Measurements from ENCODE around the gene TDRD9. TPM values are rescaled to one million over a fixed set of nuclear protein-coding genes. Genes with fewer than 3 reads are reported as not detected.

Gene TDRD9
- total RNA-seq, 2 donors from 2014 or later: 0.95 TPM; not detected in 1

DNA sequence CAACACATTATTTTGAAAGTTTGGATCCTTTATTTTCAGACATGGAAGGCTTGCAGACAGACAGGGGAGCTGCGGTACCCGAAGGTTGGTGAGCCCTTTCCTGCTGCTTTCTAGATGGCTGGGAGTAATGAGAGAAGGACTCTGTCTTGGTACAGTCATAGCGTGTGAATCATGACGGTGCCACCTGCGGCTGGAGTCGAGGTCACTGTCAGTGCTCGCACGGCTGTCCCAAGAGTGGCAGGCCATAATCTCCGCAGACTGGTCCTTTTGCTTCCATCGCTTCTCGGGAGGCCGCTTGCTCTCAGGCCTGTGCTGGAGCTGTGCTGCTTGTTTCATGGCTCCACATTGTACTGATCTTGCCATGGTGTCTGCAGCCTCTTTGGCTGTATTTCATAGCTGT, 78.9 kb downstream of the TDRD9 start:
- H3K27me3 Mint-ChIP-seq: peaks cover 8% of the 10 kb centered on the region
- no peak overlapping the region for H3K4me3 Mint-ChIP-seq
- no peak overlapping the region for H3K27ac Mint-ChIP-seq
- peaks cover 4% of the 10 kb centered on the region for H3K4me1 Mint-ChIP-seq
- no peaks in the 10 kb centered on the region for H3K36me3 Mint-ChIP-seq (ENCODE audit: low read depth)
- no peak for ATAC-seq (replicated peaks)
- H3K9me3 Mint-ChIP-seq: no peaks in the 10 kb centered on the region

DNA sequence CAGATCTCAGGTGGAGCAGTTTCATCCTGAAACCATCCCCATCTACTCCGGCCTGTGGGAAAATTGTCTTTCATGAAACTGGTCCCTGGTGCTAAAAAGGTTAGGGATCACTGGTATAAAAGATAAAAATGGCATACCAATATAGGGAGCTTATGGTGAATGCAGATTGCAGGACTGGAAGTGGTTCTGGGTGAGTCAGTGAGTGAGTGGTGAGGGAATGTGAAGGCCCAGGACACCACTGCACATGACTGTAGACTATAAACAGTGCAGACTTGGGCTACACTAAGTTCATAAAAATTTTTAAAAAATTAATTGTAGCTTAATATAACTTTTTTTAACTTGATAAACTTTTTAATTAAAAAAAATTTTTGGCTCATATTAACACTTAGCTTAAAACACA, 81.0 kb downstream of the TDRD9 start:
- H3K4me1 Mint-ChIP-seq: no peaks in the 10 kb centered on the region
- H3K4me3 Mint-ChIP-seq: no peak overlapping the region
- no peak overlapping the region for H3K27ac Mint-ChIP-seq
- H3K27me3 Mint-ChIP-seq: peaks cover 4% of the 10 kb centered on the region
- no peaks in the 10 kb centered on the region for H3K9me3 Mint-ChIP-seq
- H3K36me3 Mint-ChIP-seq (ENCODE audit: low read depth): no peaks in the 10 kb centered on the region
- no peak for ATAC-seq (replicated peaks)

DNA sequence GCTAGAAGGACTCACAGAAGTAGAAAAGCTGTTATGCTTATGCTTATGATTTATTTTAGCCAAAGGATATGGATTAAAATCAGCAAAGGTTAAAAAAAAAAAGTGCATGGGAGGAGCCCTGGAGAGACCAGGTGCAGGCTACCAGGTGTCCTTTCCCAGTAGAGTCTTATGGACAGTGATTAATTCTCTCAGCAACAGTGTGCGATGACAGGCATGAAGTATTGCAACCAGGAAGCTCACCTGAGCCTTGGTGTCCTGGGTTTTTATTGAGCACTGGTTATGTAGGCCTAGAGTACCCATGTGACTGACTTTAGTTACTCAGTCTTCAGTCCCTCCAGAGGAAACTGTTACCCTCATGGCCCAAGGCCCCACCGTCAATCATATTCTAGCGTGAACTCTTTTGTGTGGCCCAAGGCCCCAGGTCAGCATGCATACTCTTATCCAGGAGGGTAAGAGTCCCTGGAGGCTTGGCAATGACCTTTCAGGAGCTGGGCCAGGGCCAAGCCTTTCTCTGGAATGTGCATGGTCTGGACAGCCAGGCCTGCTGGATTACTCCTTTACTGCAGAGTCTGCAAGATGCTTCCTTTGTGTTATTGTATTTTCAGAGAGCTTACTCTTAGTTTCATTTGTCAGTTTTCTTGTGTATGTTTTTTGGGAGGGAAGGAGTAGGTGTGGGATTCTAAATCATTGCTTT, 83.7 kb downstream of the TDRD9 start:
- Mint-ChIP-seq H3K27ac (no peak overlapping the region), H3K4me1 (no peaks in the 10 kb centered on the region), H3K9me3 (no peaks in the 10 kb centered on the region), H3K4me3 (no peak overlapping the region), H3K27me3 (no peaks in the 10 kb centered on the region), H3K36me3 (ENCODE audit: low read depth) (no peaks in the 10 kb centered on the region)
- no peak for ATAC-seq (replicated peaks)

DNA sequence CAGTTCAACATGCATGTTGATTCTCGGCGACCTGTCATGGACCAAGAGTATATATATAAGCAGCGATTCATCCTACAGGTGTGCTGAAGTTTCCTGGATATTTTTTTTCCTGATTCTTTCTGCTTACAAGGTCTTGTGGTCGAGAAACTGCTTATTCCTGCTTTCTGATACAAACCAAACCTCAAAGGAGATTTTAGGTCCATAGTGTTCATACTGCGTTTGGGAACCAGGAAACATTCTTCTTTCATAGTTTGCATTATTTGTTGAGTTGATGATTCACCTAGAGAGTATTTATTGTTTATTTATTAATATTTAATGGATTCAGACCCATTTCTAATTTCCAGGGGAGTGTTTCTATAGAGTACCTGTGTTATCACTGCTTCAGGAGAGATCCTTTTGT, 86.5 kb downstream of the TDRD9 start:
- Mint-ChIP-seq H3K27me3 (peaks cover 11% of the 10 kb centered on the region), H3K4me1 (no peaks in the 10 kb centered on the region), H3K36me3 (ENCODE audit: low read depth) (no peaks in the 10 kb centered on the region), H3K4me3 (no peak overlapping the region), H3K9me3 (no peaks in the 10 kb centered on the region), H3K27ac (no peak overlapping the region)
- ATAC-seq (replicated peaks): no peak

DNA sequence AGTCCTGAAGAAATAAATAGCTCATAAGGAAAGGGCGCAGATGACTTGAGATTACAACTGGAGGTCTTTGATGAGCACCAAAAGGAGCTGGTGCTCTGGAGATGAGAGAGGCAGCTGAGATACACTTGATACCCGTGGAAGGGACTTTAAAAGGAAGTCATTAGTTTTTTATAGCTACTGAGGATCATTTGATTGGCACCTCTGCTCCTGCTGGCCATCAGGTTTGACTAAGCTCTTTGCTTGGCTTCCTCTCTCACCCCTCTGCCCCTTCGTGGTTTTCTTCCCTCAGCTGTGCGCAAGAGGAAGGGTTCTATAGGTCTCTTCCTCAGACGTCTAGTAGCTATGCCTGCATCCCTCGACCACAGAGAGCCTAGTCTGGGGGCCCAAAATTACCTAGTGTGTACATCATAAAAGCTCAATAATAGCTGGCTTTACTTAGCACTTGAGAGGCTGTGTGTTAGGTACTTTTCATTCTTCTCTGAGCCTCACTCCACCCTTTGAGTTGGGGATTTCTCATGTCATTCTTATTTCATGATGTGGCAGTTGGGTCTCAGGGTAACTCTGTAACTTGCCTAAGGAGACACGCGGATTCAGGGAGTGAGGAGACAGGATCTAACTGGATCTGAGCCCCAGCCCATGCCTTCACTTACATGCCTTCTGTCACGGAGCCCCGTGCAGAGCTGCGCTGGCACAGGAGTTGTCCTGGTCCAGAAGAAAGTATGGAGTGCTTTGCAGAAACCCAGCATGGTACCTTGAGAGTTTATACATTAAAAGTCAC, 88.8 kb downstream of the TDRD9 start:
- H3K36me3 Mint-ChIP-seq (ENCODE audit: low read depth): no peaks in the 10 kb centered on the region
- H3K4me1 Mint-ChIP-seq: no peaks in the 10 kb centered on the region
- no peak overlapping the region for H3K4me3 Mint-ChIP-seq
- no peaks in the 10 kb centered on the region for H3K9me3 Mint-ChIP-seq
- peaks cover 23% of the 10 kb centered on the region for H3K27me3 Mint-ChIP-seq
- ATAC-seq (replicated peaks): no peak
- no peak overlapping the region for H3K27ac Mint-ChIP-seq

DNA sequence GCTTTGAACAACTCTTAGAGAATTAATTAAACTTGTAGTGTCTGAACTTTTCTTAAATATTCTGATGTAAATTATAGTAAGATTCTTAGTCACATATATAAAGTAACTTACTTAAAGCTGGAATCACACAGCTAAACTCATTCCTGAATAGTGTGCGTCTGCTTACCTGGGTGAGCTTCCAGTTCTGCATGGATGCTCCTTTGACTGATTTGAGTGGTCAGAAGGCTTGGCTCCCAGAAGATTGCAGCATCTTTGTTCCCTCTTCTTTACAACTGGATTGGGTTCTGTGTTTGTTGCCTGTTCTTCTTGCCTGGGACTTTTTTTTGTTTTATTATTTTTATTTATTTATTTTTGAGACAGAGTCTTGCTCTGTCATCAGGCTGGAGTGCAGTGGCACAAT, 90.8 kb downstream of the TDRD9 start:
- no peaks in the 10 kb centered on the region for H3K36me3 Mint-ChIP-seq (ENCODE audit: low read depth)
- H3K27ac Mint-ChIP-seq: no peak overlapping the region
- H3K9me3 Mint-ChIP-seq: no peaks in the 10 kb centered on the region
- no peak overlapping the region for H3K4me3 Mint-ChIP-seq
- no peak for ATAC-seq (replicated peaks)
- no peaks in the 10 kb centered on the region for H3K4me1 Mint-ChIP-seq
- H3K27me3 Mint-ChIP-seq: peaks cover 30% of the 10 kb centered on the region

DNA sequence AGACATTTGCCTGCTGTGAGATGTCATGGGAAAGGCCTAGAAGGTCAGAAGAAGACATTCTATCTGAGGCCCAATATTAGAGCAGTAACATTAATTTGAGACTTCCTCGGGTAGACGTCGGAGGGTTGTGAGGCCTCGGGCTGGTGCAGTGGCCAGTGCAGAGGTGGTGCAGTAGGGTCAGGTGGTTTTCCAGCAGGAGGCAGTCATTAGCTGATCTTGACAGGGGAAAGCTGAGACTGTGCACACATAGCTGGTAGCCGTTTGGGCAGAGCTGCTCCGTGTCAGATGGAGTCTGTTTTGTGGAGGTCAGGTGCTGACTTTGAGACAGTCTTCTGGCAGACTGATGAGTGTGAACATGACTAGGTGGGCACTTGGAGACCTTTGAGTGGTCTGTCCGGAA, 91.5 kb downstream of the TDRD9 start:
- ATAC-seq (replicated peaks): no peak
- Mint-ChIP-seq H3K36me3 (ENCODE audit: low read depth) (no peaks in the 10 kb centered on the region), H3K27me3 (peaks cover 30% of the 10 kb centered on the region), H3K27ac (no peak overlapping the region), H3K9me3 (no peaks in the 10 kb centered on the region), H3K4me3 (no peak overlapping the region), H3K4me1 (no peaks in the 10 kb centered on the region)

DNA sequence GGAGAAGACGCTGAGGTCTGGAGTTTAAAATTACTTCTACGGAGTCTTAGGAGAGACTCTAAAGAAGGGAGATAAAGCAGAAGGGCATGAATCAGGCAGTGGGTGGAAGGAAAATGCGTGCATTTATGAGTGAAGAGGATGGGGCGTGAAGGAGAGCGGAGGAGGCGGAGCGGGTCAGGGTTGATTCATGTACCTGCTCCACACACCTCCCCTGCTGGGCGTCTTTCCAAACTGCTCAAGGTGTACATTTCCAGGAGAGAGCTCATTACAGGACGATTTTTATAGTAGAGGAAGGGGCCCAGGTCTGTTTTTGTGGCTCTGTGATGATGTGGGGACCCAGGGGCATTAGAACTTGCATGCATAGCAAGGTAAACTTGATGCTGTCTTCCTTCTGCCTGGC, 92.2 kb downstream of the TDRD9 start:
- H3K9me3 Mint-ChIP-seq: no peaks in the 10 kb centered on the region
- no peaks in the 10 kb centered on the region for H3K36me3 Mint-ChIP-seq (ENCODE audit: low read depth)
- H3K4me3 Mint-ChIP-seq: no peak overlapping the region
- H3K4me1 Mint-ChIP-seq: no peaks in the 10 kb centered on the region
- no peak for ATAC-seq (replicated peaks)
- no peak overlapping the region for H3K27ac Mint-ChIP-seq
- peaks cover 30% of the 10 kb centered on the region for H3K27me3 Mint-ChIP-seq

DNA sequence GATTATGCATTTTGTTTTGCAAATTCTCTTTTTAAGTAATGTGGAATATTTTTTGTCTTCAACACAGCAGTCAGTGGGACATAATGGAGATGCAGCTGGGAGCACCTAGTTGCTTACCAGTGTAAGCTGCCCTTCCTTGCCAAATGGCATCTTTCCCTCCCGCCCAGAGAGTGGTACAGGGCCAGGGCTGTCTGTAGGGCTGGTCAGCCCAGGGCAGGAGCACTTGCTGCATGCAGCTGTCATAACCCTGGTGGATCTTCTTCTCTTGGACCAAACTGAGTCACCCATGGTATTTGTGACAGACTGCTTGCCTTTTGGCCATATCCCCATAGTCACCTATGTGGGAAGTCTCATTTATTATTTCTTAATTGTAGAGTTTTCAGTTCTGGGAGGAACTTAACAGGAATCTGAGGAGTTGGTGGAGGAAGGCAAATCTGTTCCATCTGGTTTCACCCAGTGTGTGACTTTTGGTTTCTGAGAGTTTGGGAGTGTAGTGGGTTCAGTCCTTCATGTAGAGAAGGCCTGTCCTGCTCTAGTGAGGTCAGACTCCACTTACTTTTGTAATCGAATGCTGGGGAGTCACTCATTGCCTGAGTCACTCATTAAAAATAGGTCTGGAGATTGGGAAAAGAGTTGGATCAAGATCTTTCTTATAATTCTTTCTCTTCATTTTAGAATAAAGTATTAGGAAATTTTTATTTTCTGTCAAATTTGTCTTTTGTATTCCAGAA, 95.2 kb downstream of the TDRD9 start:
- Mint-ChIP-seq H3K4me1 (no peaks in the 10 kb centered on the region), H3K36me3 (ENCODE audit: low read depth) (no peaks in the 10 kb centered on the region), H3K27ac (no peak overlapping the region), H3K9me3 (no peaks in the 10 kb centered on the region), H3K27me3 (peaks cover 34% of the 10 kb centered on the region), H3K4me3 (no peak overlapping the region)
- ATAC-seq (replicated peaks): no peak

DNA sequence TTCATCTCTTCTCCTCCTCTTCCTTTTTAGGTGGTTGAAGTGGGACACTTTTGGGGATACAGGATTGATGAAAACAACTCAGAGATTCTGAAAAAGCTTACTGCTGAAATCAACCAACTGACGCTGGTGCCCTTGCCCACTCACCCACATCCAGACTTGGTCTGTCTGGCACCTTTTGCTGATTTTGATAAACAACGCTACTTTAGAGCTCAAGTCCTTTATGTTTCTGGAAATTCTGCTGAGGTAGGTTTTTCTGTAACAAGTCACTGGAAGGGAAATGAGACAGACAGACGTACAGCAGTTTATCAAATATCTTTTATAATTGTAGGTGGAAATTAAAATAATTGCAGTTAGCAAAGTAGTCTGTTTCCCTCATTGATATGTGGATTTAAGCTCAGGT, 97.3 kb downstream of the TDRD9 start:
- Mint-ChIP-seq H3K9me3 (no peaks in the 10 kb centered on the region), H3K27ac (no peak overlapping the region), H3K36me3 (ENCODE audit: low read depth) (no peaks in the 10 kb centered on the region), H3K4me1 (no peaks in the 10 kb centered on the region), H3K27me3 (peaks cover 24% of the 10 kb centered on the region), H3K4me3 (no peak overlapping the region)
- no peak for ATAC-seq (replicated peaks)

DNA sequence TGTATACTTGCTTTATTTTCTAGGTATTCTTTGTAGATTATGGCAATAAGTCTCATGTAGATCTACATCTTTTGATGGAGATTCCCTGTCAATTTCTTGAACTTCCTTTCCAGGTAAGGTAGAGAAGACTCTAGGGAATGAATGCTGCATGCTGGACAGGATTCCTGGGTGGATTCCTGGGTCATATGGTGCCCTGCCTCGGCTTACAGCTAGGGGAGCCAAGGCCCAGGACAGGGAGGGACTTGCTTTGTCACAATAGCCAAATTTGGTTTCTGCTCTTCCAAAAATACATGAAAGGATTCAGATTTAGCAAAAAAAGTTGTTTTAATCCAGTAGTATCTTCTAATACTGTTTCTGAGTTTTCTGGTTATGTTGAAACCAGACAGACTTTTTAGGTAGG, 97.8 kb downstream of the TDRD9 start:
- Mint-ChIP-seq H3K4me1 (no peaks in the 10 kb centered on the region), H3K27me3 (peaks cover 21% of the 10 kb centered on the region), H3K27ac (no peak overlapping the region), H3K9me3 (no peaks in the 10 kb centered on the region), H3K4me3 (no peak overlapping the region), H3K36me3 (ENCODE audit: low read depth) (no peaks in the 10 kb centered on the region)
- no peak for ATAC-seq (replicated peaks)

DNA sequence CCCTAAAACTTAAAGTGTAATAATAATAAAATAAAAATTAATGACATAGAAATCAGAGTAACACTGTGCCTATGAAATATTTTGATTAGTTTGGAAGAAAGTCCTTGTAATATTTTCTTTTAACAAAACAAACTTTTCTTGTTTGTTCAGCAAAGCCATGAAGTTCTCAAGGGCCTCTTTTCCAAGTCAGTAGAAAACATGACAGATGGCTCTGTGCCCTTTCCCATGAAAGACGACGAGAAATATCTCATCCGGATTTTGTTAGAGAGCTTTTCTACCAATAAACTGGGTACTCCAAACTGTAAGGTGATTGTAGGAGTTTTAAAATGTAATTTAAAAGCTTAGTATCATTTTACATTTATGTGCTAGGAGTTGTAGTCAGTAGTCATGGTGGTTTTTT, 102.7 kb downstream of the TDRD9 start:
- Mint-ChIP-seq H3K9me3 (no peaks in the 10 kb centered on the region), H3K27ac (no peak overlapping the region), H3K4me3 (no peak overlapping the region), H3K4me1 (no peaks in the 10 kb centered on the region), H3K27me3 (peaks cover 33% of the 10 kb centered on the region), H3K36me3 (ENCODE audit: low read depth) (no peaks in the 10 kb centered on the region)
- no peak for ATAC-seq (replicated peaks)

DNA sequence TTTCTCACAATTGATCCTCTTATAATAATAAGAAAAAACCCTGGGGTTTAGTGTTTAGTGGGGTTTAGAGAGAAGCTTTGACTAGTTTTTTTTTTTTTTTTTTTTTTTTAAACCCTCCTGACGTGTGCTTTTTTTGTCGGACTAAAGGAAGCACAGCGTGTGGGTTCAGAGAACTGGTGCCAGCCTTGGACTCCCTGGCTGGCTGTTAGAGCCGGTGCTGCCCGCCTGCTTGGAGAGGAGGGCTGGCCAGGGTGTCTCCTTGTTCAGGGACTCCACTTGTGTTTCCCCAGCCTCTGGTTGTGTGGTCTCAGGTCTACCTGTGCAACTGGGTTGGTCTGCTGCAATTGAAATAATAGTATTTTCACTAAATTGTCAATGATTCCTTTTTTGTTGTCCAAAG, 103.1 kb downstream of the TDRD9 start:
- no peaks in the 10 kb centered on the region for H3K9me3 Mint-ChIP-seq
- ATAC-seq (replicated peaks): no peak
- no peak overlapping the region for H3K27ac Mint-ChIP-seq

DNA sequence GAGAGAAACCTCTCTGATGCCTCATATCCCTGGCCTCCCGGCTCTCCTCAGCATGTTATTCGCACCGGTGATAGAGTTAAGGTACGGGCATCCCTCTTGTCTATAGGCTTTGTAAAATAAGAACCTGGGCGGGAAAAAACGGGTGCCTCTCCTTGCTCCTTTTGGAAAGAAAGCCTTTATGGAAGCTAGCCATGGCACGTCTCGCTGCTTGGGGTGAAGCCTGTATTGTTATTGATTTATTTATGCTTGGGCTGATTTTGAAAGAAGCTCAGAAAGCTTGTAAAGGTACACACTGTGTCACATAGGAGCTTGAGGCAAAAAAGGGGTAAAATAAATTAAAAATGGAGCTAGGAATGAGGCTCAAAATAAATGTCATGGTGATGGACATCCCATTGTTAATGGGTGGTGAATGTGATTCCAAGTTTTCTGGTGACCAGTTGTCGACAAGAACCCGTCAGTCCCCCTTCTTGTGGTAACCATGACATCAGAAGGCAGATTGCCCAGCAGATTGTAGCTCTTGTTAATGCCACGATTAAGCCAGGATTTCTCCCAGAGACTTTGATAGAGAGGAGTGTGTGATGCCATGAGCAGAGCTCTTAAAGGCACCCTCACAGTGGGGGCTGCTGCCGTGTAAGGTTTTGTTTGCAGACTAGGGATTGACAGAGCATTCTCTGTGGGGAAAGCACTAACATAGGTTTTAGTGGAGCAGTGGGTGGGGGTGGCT, 106.9 kb downstream of the TDRD9 start:
- ATAC-seq (replicated peaks): no peak
- H3K36me3 Mint-ChIP-seq (ENCODE audit: low read depth): no peaks in the 10 kb centered on the region
- no peak overlapping the region for H3K4me3 Mint-ChIP-seq
- H3K27me3 Mint-ChIP-seq: peaks cover 33% of the 10 kb centered on the region
- no peak overlapping the region for H3K27ac Mint-ChIP-seq
- no peaks in the 10 kb centered on the region for H3K4me1 Mint-ChIP-seq
- H3K9me3 Mint-ChIP-seq: no peaks in the 10 kb centered on the region

More for the DNA sequence above, 103.1 kb downstream of the TDRD9 start:
- peaks cover 33% of the 10 kb centered on the region for H3K27me3 Mint-ChIP-seq
- no peak overlapping the region for H3K4me3 Mint-ChIP-seq
- H3K36me3 Mint-ChIP-seq (ENCODE audit: low read depth): no peaks in the 10 kb centered on the region
- H3K4me1 Mint-ChIP-seq: no peaks in the 10 kb centered on the region

Data from activated T-helper 17 cell treated with anti-CD3 and anti-CD28 coated beads, Interleukin-2, amount 50 U/mL, for 72 hours (primary cell).